HG03571 (cell line): ENCODE results near the gene PDLIM4.

ENCODE experiments used
- ATAC-seq: cut with Tn5 transposase; IDR thresholded peaks from one replicate; pipeline ENCODE4 v1.9.1; 2021; ENCODE audit not compliant: unreplicated experiment

Gene PDLIM4

DNA sequence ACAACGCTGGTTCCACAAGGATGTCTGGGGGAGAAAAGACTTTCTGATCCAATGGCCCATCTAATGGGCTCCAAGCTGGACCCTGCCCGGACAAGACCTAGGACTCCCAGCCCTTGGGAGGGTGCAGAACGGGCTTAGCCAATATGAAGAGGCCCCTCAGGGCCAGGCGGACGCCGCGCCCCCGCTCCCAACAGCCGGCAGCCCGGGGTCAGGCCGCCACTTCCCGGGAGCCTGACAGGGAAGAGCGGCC, 30.3 kb upstream of the PDLIM4 start:
- no peak for ATAC-seq

DNA sequence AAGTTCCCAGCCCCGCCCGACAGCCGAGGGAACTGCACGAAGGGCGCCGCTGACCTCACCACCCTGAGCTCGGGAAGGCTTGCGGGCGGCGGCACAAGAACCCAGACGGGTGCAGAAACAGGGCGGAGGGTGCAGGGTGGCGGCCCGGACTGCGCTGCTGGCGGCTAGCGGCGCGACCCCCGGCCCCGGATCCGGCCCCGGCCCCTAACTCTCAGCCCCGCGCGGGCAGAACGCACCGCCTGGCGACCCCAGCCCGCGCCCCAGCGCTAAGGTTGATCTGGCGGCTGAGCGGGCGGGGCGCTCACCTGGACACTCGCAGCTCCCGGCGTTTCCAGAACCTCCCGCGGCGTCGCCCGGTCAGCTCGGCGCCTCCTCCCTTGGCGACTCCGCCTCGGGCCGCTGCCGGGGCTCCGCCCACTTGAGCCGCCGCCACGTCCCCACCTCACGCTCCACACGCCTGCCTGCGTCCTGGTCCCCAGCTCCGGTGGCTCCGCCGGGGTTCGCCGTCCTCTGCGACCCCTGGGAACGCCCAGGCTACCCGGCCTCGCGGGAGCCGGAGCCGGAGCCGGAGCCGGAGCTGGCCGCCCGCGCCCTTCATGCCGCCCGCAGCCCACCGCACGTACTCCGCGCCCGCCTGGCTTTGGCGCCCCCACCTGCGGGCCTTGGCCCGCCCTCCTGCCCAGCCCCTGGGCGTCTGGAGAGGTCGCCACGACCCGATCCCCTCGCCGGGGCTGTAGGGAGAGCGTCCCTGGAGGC, 29.8 kb upstream of the PDLIM4 start, which contains the start of gene P4HA2:
Gene P4HA2, minus strand, starts transcription at position 369 of the 756 bp plus-strand sequence. CDS start 9,227 bp downstream, outside the sequence.
- peak; percentile 89 for ATAC-seq

DNA sequence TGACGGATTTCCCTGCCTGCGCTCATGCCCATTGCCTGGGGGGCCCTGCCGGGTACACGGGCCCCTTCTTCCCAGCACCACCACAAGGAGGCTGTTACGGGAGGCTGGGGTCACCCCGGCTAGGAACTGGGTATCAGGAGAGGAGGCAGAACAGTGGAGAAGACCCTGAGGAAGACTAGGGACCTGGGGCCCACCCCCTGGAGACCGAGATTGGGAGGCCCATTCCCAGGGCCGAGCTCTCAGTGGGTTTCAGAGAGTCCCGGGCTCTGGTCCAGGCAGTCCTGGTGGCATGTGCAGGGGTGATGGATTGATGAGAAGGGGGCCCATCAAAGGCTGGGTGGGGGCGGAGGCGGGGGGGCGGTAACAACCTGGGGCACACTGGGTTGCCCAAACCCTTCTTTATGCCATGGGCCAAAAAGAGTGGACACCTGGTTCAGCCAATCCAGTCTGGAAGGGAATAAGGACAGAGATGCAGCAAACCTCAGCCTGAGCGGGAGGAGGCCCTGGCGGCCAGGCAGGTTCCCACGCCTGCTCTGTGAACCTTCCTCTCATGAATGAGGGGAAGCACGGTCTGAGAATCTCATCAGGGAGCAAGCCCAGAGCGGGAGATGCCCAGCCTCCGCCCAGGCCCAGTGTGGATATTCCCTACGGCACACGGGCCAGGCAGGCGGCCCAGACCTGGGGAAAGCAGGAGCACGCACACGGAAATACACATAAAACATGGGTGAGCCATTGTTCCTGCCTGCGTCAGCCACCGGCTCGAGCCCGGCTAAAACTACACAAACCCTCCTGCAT, 29.1 kb upstream of the PDLIM4 start:
- no peak for ATAC-seq

DNA sequence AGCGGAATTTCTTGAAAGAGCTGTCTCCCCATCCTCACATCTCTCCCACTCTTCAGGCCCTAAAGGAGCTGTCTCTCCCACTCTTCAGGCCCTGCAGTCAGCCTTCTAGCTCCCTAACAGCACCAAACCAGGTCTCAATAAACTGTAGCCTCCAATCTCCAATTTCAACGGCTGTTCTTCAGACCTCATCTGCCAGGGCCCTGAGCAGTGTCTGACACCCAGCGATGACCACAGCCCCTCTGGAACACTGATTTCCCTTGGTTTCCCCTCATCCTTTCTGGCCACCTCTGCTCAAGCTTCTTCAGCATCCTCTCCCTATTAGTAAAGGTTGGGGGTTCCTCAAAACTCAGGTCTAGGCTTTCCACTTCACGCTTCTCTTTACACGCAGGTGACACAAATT, 28.3 kb upstream of the PDLIM4 start:
- ATAC-seq = no peak

DNA sequence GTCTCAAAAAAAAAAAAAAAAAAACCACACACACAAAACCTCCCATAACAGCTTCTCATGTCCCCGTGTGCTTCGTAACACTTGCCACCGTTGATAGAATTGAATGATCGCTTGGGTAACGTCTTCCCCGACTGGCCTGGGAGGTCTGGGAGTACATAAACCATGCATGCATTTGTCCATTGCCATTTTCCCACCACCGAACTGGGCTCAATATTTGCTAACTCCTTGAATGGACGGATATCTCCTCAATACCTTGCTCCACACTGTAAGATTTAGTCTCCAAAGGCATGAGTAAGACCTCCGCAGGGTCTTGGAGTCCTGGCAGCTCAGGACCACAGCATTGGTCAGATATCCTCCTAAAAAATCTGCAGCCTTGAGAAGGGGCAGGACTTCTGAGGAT, 26.6 kb upstream of the PDLIM4 start:
- ATAC-seq = no peak

DNA sequence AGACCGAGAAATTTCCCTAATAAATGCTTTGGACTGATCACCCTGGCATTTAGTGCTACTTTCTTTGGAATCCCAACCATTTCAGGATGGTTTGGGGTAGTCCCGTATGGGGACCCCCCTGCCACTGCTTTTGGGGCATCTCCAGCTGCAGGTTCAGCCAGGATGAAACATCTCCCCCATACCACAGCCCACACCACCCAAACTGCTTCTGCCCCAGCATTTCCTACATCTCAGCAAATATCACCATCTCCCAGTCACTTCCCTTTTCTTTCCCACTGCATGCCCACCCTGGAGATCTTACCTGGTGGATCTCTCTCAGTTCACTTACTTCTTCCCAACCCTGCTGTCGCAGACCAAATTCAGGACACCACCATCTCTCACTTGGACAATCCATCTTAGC, 25.0 kb upstream of the PDLIM4 start:
- ATAC-seq = no peak

DNA sequence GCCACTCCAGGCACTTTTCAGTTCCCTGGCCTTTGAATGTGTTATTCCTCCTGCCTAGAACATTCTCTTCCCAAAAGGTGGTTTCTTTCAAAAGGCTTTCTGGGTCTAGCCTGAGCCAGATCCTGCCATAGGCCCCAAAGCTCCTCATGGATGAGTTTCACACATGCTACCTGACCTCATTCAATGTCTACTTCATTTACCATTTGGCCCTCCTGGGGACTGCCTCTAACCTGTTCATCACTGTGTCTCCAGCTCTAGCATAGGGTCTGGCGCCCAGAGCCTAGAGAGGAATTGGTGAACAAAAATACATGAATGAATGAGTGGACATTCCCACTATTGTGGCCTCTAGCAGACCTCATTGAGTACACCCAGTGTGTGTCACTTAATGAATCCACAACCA, 24.4 kb upstream of the PDLIM4 start:
- ATAC-seq = no peak

DNA sequence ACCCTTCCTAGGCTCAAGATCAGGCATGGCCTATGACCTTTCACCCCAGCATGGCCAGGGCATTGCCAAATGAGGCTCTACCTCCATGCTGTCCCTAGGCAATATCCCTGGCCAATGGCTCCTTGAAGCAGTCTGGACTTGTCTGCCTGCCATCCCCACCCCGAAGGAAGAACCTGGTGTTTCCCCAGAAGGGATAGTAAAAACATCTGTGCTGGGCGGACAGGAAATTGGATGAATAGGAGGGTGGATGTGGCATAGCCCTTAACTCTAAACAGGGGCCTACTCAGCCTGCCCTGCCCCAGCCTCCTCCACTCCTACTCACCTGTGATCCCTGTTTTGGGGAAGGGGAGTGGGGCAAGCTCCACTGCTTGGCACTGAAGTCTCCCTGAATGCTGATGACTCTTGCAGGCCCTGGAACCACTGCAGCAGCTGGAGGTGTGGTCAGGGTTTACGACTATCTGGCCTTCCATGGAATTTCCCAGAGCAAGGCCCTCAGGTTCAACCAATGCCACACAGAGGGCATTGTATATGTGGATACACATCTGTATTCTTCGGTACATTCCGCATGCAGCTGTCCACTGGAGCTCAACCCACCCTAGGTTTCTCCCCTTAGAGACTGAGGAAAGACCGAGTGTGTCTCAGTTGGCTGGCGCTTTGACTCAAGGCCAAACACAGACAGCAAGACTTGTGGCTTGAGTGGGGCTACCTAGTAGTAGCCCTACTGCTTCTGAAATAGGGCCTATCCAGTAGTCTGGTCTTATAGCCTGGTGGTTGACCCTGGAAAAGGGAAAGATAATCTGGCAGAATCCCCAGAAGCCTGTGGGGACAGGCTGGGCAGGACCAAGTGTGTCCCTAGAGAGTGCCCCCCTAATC, 23.4 kb upstream of the PDLIM4 start:
- ATAC-seq = no peak

DNA sequence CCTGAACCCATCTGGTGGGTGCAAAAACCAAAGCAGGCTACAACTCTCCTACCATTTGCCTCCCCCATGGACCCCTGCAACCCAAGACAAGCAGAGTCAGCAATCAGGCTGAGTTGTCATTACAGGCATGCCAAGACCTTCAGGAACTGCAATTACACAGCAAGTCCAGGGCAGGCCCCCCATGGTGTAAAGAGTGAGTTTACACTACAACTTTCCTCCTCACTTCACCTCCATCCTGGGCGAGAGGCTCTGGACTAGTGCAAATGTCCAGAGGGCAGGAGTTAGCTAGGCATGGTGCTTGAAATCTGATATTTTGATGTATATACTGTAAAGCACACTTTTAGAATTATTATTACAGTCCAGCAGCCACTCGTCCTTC, 22.8 kb upstream of the PDLIM4 start:
- no peak for ATAC-seq

DNA sequence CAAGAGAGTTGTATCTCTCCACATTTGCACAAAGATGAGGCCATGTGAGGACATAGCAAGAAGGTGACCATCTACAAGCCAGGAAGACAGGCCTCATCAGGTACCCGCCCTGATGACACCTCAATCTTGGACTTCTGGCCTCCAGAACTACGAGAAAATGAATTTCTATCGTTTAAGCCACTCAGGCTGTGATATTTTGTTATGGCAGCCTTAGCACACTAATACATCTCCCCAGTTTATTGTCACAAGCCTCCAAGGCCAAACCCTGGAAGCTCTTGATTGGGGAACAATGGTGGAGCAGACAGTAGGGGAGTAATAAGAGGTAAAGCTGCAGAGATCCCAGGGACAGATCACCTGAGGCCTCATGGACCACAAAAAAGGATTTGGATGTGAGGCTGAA, 22.2 kb upstream of the PDLIM4 start:
- no peak for ATAC-seq

DNA sequence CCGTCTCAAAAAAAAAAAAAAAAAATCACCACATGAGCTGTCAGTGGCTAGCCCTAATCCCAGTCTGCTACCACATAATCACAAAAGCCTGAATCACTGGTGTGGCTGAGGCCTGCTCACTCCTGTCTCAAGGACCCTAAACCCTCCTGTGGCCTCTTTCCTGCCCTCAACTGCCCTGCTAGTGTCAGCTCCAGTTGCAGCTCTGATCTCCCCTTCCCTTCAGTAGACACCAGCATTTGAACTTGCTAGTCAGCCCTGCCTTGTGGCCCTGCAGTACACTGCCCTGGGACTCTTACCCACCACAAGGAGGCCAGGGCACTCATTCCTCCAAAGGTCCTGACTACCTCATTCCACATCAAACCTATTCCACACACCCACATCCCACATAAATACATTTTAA, 20.4 kb upstream of the PDLIM4 start:
- ATAC-seq = no peak

DNA sequence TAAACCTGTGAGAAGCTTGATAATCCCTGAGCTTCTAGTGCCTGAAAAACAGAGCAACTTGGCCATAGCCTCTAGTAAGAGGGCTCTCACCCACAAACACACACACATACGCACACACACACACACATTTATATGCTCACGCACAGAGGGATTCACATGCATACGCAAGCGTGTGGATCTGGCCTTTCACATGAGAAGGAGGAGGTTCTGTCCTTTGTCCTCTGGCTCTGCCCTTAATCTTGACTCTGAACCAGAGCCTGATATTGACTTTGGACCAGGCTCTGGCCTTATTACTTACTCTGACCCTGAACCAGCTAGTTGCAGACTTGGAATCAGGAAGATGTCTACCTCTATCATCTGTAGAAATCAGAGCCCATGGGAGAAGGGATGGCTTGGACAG, 19.8 kb upstream of the PDLIM4 start:
- no peak for ATAC-seq

DNA sequence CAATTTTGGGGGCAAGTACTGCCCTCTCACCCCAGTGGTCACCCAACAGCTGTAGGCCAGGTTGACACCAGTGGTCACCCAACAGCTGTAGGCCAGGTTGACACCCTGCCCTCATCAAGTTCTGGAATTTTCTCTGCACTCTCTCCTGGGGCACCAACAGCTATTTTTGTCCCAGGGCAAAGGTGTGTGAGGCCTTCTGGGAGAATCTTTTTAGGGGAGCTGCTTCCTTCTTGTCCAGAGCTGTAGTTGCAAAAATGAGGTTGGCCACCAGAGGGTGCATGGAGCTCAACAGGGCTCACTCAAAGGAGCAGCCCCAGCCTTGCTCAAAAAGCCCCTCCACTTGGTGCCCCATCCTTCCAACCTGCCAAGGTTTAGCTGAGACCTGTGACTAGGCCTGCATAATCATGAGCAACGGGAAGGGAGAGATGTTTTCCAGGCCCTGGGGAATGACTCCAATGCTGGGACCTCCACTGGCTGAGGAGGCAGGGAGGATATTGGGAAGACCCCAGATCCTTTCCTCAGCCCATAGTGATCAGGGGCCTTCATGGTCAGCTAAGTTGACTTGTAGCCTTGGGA, 19.2 kb upstream of the PDLIM4 start:
- ATAC-seq = no peak

DNA sequence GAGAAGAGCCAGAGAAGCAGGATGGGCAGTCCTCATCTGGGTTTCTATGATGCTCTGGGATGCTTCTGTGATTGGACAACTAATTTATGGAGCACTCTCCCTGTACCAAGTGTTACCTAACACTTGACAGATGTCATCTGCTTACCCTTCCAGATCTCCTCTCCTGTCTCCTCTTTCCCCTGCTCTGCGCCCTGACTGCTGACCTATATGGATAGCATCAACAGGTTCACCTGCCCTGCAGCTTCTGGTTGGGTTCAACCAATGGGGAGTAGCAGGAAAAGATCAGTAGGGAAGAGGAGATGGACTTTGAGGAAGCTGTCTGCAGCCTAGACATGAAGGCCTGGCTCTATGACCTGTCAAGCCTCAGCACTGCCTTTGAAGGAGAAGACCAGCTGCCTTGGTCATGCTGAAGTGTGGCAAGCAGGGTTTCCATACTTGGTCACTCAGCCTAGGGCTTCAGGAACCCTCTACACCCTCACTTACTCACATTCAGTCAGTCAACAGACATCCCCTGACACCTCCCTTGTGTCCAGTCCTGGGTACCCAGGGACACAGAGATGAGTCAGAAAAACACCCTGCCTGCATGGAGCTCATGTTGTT, 18.5 kb upstream of the PDLIM4 start:
- no peak for ATAC-seq

DNA sequence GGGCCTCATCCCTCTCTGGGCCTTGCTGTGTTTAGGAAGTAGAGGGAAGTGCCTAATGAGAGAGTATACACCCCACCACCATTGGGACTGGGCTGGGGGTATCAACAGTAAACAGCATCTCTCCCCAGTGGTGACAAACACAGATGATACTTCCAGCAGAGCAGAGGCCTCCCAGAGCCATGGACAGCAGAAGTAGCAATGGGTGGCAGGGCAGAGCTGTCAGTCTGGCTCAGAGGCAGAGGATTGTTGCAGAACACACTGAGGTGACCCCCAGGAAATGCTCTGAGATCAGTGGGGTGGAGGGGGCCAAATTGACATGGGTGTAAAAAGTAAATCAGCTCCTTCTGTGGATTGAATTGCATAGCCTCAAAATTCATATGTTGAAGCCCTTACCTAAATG, 17.7 kb upstream of the PDLIM4 start:
- no peak for ATAC-seq

DNA sequence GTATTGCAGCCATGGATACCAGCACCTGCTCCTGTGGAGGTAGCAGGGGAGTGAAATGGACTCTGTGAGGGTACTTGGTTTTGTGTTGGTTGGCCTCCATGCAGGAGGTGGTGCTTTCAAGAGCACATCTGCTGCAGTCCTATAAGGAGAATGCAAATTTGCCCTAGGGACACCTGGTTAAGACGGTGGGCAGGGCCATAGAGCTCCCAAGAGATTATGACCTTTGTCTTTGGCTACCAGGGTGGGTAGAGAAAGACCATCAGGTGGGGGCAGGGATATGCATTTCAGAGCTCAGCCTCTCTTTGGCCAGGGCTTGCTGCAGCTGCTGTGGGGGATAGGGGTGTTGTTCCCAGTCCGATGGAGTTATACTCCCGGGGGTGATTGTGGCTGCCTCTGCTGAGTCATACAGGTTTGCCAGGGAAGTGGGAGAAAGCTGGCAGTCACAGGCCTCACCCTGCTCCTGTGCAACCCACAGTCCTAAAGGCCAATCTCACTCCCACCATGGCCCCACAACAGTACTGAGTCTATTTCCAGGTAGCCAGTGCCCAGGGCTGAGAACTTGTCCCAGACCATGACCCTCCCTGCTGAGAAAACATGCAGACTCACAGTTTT, 14.0 kb upstream of the PDLIM4 start:
- no peak for ATAC-seq

DNA sequence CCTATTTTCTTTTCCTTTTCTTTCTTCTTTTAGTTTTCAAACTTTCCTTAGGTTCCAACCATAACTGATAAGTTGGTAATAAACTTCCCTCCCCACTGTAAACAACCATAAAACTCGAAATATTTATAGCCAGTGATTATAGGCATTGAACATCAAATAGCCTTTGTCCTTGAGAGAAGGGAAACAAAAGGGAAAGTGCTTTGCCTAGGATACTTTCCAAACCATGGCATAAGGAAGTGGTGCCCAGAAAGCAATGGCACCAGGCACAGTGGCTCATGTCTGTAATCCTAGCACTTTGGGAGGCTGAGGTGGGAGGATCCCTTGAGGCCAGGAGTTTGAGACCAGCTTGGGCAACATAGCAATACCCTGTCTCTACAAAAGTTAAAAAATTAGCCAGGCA, 11.9 kb upstream of the PDLIM4 start:
- ATAC-seq = no peak

DNA sequence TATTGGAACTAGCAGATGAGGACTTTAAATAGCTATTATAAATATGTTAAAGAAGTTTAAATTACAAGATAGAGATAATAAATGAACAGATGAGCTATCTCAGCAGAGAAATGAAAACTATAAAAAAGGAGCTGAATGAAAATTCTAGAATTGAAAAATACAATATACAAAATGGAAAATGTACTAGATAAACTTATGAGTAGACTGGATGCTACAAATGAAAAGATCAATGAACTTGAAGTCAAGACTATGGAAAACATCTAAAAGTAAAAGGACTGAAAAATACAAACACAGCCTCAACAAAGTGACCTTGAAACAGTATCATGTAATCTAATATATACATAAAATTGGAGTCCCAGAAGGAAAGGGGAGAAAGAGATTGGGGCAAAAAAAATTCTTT, 10.7 kb upstream of the PDLIM4 start:
- ATAC-seq = no peak

DNA sequence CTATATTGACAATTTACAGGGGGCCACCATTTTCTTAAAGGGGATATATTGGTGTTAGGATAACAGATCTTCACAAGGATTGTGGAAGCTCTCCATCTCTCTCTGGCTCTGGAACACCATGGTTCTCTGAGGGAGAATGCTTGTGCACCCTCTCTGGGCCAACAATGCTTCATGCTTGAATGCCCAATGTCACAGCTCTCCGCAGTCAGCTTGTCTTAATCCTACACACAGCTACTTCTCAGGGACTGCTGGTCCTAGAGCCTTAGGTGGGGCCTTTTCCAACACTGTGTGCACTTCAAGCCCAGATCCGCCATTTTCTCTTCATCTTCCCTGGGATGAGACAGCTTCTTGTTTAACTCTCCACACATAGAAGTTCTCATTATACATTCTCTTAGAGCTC, 6.9 kb upstream of the PDLIM4 start:
- ATAC-seq = no peak

DNA sequence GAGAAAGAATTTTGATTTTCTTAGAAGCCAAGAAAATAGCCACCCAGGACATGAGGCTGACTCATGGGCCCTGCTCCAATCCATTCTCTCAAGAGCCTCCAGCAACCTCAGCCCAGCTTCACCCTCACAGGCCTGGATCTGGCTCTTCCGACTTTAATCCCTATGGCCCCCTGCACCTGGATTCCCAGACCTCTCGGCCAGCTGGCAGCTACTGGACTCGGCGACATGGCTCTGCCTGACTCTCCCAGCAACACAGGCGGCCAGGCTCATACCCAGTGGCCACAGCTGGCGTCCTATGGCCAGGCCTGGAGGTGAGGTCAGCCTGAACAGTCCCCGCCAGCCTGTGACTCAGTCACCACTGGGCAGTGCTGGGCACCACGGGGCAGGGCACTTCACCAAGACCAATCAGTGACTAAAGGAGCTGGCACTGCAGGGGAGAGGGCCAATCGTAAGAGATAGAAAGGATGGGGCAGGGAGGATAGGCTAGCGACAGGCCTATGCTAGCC, 6.2 kb upstream of the PDLIM4 start:
- ATAC-seq = no peak
